NCI-H2107 treated with DMSO at 0.1 percent for 48 hours (cell line): Measurements from ENCODE around the gene SFT2D3.

Source experiments
- DNase-seq: peaks from one replicate; lab custom pipeline; 2025; ENCODE audit not compliant: unreplicated experiment; lab: John Stamatoyannopoulos, UW

Gene SFT2D3

GRCh38 chr2:127706215-127706990 lies 5.1 kb downstream of the SFT2D3 start:
- no peak for DNase-seq

- DNase-seq, result no peak
These were observed 6.8 kb downstream of the SFT2D3 start for GRCh38 chr2:127707890-127708648.

GRCh38 chr2:127709336-127709735 lies 8.0 kb downstream of the SFT2D3 start:
- no peak for DNase-seq

GRCh38 chr2:127712999-127713398 lies 11.7 kb downstream of the SFT2D3 start:
- DNase-seq, result no peak

- DNase-seq, result no peak
These were observed 12.3 kb downstream of the SFT2D3 start for GRCh38 chr2:127713562-127713961.

GRCh38 chr2:127715778-127716449 lies 14.6 kb downstream of the SFT2D3 start:
- no peak for DNase-seq

GRCh38 chr2:127718271-127718670 lies 17.0 kb downstream of the SFT2D3 start:
- DNase-seq, result no peak

GRCh38 chr2:127719301-127720218 lies 18.3 kb downstream of the SFT2D3 start:
- DNase-seq, result no peak

GRCh38 chr2:127721311-127721977 lies 20.1 kb downstream of the SFT2D3 start:
- DNase-seq, result no peak

GRCh38 chr2:127721978-127722355 lies 20.7 kb downstream of the SFT2D3 start:
- DNase-seq, result no peak

- no peak for DNase-seq
These were observed 21.5 kb downstream of the SFT2D3 start for GRCh38 chr2:127722807-127723206.

- DNase-seq, result no peak
These were observed 25.0 kb downstream of the SFT2D3 start for GRCh38 chr2:127726158-127726880.

GRCh38 chr2:127733113-127733815 lies 32.0 kb downstream of the SFT2D3 start:
- DNase-seq, result no peak

- no peak for DNase-seq
These were observed 32.7 kb downstream of the SFT2D3 start for GRCh38 chr2:127733816-127734537.

- DNase-seq, result no peak
These were observed 33.7 kb downstream of the SFT2D3 start for GRCh38 chr2:127735044-127735443.

GRCh38 chr2:127735537-127736399 lies 34.5 kb downstream of the SFT2D3 start:
- no peak for DNase-seq

GRCh38 chr2:127737892-127738291 lies 36.6 kb downstream of the SFT2D3 start:
- DNase-seq, result no peak
